GM12892 (cell line): ENCODE results near the gene UBA6.

Source experiments
- DNase-seq: peaks from one replicate; pipeline ENCODE4 v3.0.0; 2011; ENCODE audit not compliant: insufficient read length
- FAIRE-seq: peaks from 2 replicates; lab custom pipeline; 2011; peaks lifted over from hg19 to GRCh38; lab: Jason Lieb, UNC
- POLR2A ChIP-seq: IDR thresholded peaks from 2 replicates; pipeline ENCODE4 v1.6.1; 2011; ENCODE audit warnings: low read depth, low read length, control low read depth
- POLR2AphosphoS5 ChIP-seq: IDR thresholded peaks from 2 replicates; pipeline ENCODE4 v1.6.1; 2011; ENCODE audit warnings: low read depth, low read length, control low read depth
- TAF1 ChIP-seq: IDR thresholded peaks from 2 replicates; pipeline ENCODE4 v1.6.1; 2011; ENCODE audit warnings: low read depth, mild to moderate bottlenecking, control low read depth, low read length, borderline replicate concordance

UBA6 gene

DNA sequence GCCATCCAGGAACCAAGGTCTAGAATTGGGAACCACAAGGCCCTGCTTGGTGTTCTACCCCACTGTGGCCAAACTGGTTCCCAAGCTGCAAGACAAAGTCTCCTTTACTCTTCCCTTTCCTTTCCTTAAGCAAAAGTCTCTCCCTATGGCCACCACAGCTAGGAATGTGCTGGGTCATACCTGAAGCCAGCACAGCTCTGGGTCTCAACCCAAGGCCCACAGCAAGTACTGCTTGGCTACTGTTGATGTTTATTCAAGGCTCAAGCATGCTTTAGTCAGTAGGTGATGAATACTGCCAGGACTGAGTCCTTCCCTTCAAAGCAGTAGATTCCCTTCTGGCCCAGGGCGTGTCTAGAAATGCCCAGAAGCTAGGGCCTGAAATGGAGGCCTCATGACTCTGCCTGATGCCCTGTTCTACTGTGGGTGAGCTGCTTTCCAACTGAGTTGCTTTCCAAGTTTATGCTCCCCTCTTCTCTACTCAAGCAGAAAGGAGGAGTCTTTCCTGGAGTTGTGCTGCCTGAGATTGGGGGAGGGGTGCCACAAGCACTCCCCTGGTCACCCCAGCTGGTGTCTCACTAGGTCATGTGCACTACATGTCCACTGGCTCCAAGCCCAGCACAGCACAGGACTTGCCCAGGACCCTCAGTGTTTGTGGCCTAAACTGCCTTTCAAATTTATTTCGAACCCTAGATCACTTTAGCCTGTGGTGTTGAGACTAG, 97.5 kb downstream of the UBA6 start:
- no peak for TF ChIP-seq POLR2A
- DNase-seq, result no peak
- FAIRE-seq, result no peak

DNA sequence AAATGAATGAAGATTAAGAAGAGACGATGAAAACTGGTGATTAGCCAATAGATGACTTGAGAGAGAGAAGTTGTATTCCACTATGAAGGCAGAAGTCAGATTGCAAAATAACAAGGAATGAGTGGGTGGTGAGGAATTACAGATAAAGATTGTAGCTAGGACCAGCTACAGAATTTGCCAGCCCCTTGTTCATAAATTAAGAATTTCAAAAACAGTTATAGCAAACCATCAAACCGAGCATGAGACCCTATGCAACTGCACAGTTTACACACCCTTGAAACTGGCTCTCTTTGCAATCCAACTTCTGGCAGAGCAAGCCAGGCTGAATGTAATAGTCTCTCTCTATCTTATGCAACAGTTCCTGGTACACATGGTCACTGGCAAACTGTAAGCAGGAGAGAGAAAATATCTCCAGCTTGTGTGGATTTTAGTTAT, 107.2 kb downstream of the UBA6 start:
- no peak for FAIRE-seq
- DNase-seq, result no peak
- TF ChIP-seq TAF1 (no peak), POLR2AphosphoS5 (no peak), POLR2A (no peak)

DNA sequence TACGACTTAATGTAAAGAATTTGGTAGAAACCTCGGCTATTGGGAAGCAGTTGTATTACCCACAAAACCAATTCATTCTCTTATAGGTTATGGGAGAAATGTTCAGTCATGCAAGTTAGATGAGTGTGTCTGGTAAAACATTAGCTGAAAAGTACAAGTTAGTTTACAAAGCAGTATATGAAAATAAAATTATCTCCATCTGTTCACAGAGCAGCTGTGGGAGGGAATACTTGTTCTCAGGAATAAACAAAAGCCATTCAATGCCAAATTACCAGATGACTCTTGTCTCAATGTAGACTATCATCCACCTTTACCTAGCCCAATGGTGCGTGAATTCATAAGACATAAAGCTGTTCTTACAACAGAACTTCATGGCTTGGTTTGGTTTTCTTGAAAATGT, 113.8 kb downstream of the UBA6 start:
- FAIRE-seq, result peak; percentile 27
- no peak for TF ChIP-seq TAF1
- no peak for TF ChIP-seq POLR2AphosphoS5
- TF ChIP-seq POLR2A, result no peak
- DNase-seq, result no peak

DNA sequence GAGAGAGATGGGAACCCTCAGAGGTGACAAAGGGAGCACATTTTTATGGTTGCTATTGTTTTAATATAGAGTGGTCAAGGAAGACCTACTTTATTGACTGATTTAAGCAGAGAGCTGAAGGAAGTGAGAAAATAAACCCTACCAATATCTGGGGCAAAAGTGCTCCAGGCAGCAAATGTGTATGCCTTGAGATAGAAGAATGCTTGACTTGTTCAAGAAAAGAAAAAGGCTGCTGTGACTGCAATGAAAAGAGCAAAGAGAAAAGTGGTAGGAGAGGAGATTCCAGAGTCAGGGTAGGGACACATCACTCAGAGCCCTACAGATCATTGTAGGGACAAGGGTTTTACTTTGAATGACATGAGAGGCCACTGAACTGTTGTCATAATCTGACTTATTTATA, 116.5 kb downstream of the UBA6 start:
- FAIRE-seq (no peak), DNase-seq (no peak)
- TF ChIP-seq POLR2A (no peak), TAF1 (no peak), POLR2AphosphoS5 (no peak)

DNA sequence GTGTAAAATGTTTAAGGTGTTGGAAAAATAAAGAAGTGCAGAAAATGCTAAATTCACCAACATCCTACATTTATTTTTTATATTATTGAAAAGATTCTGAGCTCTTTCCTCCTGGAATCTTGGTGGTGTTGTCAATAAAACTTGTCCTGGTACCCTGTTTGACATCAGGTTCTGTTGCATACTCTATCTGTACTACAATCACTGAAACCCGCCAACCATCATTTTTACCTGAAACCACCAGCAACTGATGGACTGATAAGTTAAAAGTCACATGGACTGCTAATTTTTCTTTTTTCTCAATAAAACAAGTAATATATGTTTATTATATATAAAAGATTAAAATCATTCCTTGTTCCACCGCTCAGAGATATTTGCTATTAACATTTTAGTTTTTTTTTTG, 119.0 kb downstream of the UBA6 start:
- no peak for DNase-seq
- FAIRE-seq, result peak; percentile 17
- TF ChIP-seq POLR2A, result no peak

DNA sequence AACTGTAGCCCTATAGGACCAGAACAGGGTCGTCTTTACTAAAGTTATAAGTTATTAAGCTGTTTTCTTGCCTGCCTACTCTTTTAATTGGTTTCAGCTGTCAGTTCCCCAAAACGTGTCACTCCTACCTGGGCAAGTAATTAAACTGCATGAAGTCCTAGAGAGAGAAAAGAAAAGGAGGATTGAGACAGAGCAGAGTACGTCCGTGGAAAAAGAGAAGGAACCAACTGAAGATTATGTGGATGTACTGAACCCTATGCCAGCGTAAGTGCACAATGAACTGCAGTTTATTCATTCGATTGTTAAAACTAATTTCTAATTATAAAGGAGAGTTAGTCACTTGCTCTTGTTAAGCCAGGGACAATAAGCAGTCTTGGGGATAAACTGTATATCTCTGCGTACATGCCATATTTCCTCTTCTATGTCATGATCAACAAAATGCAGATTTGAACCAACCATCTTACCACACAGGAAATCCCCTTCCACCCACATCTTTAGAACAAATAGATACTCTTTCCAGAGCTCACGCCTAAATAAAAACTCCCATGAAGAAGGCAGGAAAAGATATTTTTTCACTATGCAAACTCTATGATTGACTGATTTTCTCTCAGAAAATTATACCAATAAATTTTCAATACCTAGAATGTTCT, 119.6 kb downstream of the UBA6 start:
- FAIRE-seq, result peak; percentile 71
- TF ChIP-seq TAF1 (no peak), POLR2AphosphoS5 (no peak), POLR2A (no peak)
- no peak for DNase-seq

DNA sequence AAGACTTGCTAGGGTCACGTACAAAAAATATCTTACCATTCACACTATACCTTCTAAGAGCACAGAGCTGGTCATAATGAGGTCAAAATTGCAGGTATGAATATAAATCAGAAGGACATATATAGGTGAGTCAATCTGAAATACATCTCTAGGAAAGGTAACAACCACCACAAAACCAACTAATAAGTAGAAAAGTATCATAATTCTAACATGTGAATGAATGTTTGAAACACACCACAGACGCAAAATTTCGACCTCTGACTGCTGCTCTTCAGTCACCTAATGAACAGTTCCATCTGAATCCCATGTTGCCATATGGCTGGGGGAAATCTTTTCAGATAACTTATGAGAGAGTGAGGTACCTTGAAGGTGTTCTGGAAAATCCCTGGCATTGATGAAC, 120.4 kb downstream of the UBA6 start:
- peak; percentile 86 for FAIRE-seq
- TF ChIP-seq TAF1 (no peak), POLR2AphosphoS5 (no peak), POLR2A (no peak)
- no peak for DNase-seq

DNA sequence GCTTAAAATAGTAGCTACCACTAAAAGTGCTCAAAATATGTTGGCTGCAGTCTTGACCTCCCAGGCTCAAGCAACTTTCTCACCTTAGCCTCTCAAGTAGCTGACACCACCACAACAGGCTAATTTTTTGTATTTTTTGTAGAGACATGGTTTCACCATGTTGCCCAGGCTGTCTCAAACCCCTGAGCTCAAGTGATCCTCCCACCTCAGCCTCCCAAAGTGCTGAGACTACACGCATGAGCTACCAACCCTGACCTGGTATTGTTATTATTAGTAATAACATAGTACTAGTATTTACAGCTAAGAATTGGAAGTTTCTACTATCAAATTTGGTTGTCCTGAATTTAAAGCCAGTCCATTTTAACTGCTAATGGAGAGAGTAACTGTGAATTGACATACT, 124.4 kb downstream of the UBA6 start:
- DNase-seq (no peak), FAIRE-seq (peak; percentile 77)
- TF ChIP-seq POLR2A, result no peak

DNA sequence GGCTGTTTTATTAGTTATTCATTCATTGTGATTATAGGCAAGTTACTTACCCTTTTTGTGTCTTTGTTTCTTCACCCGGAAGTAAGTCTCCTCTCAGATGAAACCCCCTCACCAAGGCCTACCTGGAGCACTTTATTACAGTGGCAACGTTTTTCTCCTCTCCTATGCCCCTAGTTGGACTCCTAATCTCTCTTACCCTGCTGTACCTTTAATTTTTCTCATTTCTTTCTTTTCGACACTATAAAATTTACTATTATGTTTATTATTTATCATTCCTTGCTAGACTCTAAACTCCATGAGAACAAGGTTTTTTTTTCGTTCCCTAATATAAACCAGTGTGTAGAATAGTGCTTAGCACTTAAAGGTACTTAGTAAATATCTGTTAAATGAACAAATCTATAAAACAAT, 124.9 kb downstream of the UBA6 start:
- no peak for DNase-seq
- TF ChIP-seq POLR2AphosphoS5, result no peak
- no peak for FAIRE-seq

DNA sequence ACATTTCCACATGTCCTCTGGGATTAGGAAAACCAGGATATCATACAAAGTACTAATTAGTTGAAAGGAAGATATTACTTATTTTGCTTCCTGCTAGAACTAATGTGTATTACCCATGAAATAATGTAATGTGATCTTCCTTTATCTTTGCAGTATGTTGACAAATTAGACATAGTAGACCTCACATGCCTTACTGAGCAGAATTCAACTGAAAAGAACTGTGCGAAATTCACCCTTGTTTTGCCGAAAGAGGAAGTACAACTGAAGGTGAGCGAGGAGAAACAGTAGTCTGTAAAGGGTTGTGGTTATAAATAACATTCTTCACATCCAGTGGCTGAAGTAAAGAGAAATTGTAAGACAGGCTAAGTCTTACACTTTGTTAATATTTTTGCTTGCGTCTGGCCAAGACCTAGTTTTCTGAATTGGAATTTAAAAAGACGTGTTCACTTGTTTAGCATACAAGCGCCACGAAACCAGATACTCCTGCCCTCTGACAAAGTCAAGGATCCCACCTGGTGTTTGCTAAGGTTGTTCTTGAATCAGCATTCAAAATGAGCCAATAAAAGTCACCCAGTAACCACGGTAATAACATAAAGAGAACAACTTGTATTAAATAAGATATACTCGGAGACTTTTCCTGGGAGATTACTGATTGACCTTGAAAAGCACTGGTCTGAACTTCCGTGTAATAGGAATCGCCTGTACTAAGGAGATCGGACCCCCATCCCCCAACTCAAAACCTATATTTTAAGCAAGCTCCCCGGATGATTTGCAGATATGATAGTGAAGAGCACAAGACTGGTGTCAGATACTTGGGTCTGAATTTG, 125.5 kb downstream of the UBA6 start:
- TF ChIP-seq POLR2A (no peak), POLR2AphosphoS5 (no peak), TAF1 (no peak)
- FAIRE-seq (peak; percentile 96), DNase-seq (no peak)

DNA sequence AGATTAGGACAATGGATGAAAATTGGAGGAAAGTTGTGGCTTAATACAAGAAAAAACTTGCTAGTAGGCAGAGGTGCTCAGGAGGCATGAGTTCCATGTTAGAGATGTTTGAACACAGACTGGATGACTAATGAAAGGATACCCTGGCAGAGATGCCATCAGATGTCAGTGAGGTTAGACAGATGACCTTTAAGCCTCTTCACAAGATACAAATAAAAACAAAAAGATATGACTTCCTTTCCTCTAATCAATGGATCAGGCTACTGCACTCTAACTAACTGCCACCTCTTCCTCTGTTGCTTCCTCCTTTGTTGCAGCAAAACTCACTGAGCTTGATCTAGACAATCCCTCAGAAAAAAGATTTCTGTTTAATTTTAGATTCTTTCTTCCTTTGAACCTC, 127.8 kb downstream of the UBA6 start:
- no peak for DNase-seq
- no peak for TF ChIP-seq POLR2A
- TF ChIP-seq TAF1, result no peak
- TF ChIP-seq POLR2AphosphoS5, result no peak
- peak; percentile 73 for FAIRE-seq

DNA sequence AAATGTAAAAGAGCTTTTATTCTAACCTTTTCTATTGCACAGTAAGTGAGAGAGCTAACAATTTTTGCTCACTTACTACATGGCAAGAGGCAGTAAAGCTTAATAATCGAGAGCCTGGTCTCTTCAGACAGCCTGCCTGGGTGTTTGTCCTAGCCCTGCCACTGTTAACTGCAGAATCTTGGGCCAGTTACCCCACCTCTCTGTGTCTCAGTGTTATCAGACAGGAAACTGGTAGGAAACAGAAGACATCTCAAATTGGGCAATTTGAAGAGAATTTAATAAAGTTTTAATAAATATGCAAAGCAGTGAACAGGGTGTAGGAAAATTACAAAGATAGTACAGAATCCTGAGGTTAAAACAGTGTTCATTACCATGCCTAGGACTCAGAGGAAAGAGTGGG, 129.0 kb downstream of the UBA6 start:
- FAIRE-seq (peak; percentile 9), DNase-seq (no peak)
- TF ChIP-seq POLR2AphosphoS5 (no peak), TAF1 (no peak), POLR2A (no peak)
